PC-3 (cell line): Measurements from ENCODE around the gene FAM53B. TPM values are rescaled to one million over a fixed set of nuclear protein-coding genes. Genes with fewer than 3 reads are reported as not detected.

Experiments used
- ATAC-seq: fragments of 200-7000 bp; cut with Tn5 transposase; 2 replicates; pipeline ENCODE4 v1.9.1; 2020; ENCODE audit warnings: mild to moderate bottlenecking, moderate library complexity
- BruUV-seq: library from RNA; stranded (reverse); fragments of 400-500 nt; replicated peaks from 2 replicates; lab custom pipeline; 2021; lab: Mats Ljungman, UMichigan
- CTCF ChIA-PET: fragments of 300-600 bp; sonication (Branson Sonifier 250); formaldehyde crosslinking; loops from one replicate; lab custom pipeline; 2022; ENCODE audit warnings: antibody characterized with exemption; lab: Charles Lee
- POLR2A ChIA-PET: fragments of 300-600 bp; sonication (Branson Sonifier 250); formaldehyde crosslinking; loops from one replicate; lab custom pipeline; 2022; ENCODE audit warnings: antibody characterized with exemption; ENCODE audit not compliant: unreplicated experiment; lab: Charles Lee
- DNase-seq: peaks from one replicate; pipeline ENCODE4 v3.0.0-alpha.2; 2015
- H2AFZ ChIP-seq: fragments of 300-600 bp; sonication (generic); 2 replicates; pipeline ENCODE4 v1.6.0; 2016; ENCODE audit warnings: antibody characterized with exemption, low read length
- H3F3A ChIP-seq: fragments of 300-600 bp; sonication (generic); one replicate; pipeline ENCODE4 v1.6.0; 2017; ENCODE audit warnings: antibody characterized with exemption, low read length, control low read depth, mild to moderate bottlenecking; ENCODE audit not compliant: unreplicated experiment
- H3K27ac ChIP-seq: fragments of 300-600 bp; sonication (generic); 2 replicates; pipeline ENCODE4 v1.5.1; 2016; ENCODE audit warnings: mild to moderate bottlenecking, low read length
- H3K27me3 ChIP-seq: fragments of 300-600 bp; sonication (generic); 2 replicates; pipeline ENCODE4 v1.6.1; 2016; ENCODE audit warnings: low read length, mixed read lengths
- H3K36me3 ChIP-seq: fragments of 300-600 bp; sonication (generic); 2 replicates; pipeline ENCODE4 v1.6.1; 2016; ENCODE audit warnings: low read depth, mixed run types, low read length, mixed read lengths
- H3K4me1 ChIP-seq: fragments of 300-600 bp; sonication (generic); 2 replicates; pipeline ENCODE4 v1.5.1; 2016; ENCODE audit warnings: low read length; ENCODE audit not compliant: insufficient read depth
- H3K4me2 ChIP-seq: fragments of 300-600 bp; sonication (generic); 2 replicates; pipeline ENCODE4 v1.6.0; 2016; ENCODE audit warnings: low read length
- H3K4me3 ChIP-seq: fragments of 300-600 bp; sonication (generic); 2 replicates; pipeline ENCODE4 v1.5.1; 2016; ENCODE audit warnings: mild to moderate bottlenecking, low read length, mixed read lengths
- H3K79me2 ChIP-seq: fragments of 300-600 bp; sonication (generic); 2 replicates; pipeline ENCODE4 v1.6.1; 2017; ENCODE audit warnings: low read length, mixed read lengths
- H3K9ac ChIP-seq: fragments of 300-600 bp; sonication (generic); 2 replicates; pipeline ENCODE4 v1.6.0; 2016; ENCODE audit warnings: mild to moderate bottlenecking, low read length
- H3K9me2 ChIP-seq: fragments of 300-600 bp; sonication (generic); replicated peaks from 2 replicates; pipeline ENCODE4 v1.6.1; 2016; ENCODE audit warnings: mixed run types, low read length, mixed read lengths
- H3K9me3 ChIP-seq: fragments of 300-600 bp; sonication (generic); 2 replicates; pipeline ENCODE4 v1.6.1; 2016; ENCODE audit warnings: low read length, mixed read lengths
- H4K20me1 ChIP-seq: fragments of 300-600 bp; sonication (generic); 2 replicates; pipeline ENCODE4 v1.6.1; 2016; ENCODE audit warnings: low read length, mixed read lengths
- EZH2 ChIP-seq: fragments of 300-600 bp; sonication (generic); IDR thresholded peaks from one replicate; pipeline ENCODE4 v1.6.1; 2017; ENCODE audit warnings: antibody characterized with exemption, mild to moderate bottlenecking, low read length; ENCODE audit not compliant: unreplicated experiment
- EZH2phosphoT487 ChIP-seq: fragments of 300-600 bp; sonication (generic); IDR thresholded peaks from 2 replicates; pipeline ENCODE4 v1.6.1; 2018; ENCODE audit warnings: mild to moderate bottlenecking, antibody characterized with exemption, low read length, borderline replicate concordance
- intact Hi-C: fragments of 100-400 bp; cut with micrococcal nuclease; formaldehyde crosslinking; loops from 2 replicates; pipeline ENCODE4 v1.9.0; 2023
- total RNA-seq: library from RNA; depleted of rRNA; stranded (reverse); fragments of >200 nt; gene quantifications from 2 replicates; pipeline ENCODE4 v1.2.3, GENCODE V29; 2014; rRNA removed
- TF ChIP-seq, protein P1 (sequence below): fragments of 300-600 bp; sonication (generic); conservative IDR thresholded peaks from 2 replicates; pipeline ENCODE4 v1.5.1; 2017; ENCODE audit warnings: antibody characterized with exemption, low read depth, mild to moderate bottlenecking, low read length

FAM53B gene
- total RNA-seq, 1 experiment from 2014 or later: 19.4 TPM

DNA sequence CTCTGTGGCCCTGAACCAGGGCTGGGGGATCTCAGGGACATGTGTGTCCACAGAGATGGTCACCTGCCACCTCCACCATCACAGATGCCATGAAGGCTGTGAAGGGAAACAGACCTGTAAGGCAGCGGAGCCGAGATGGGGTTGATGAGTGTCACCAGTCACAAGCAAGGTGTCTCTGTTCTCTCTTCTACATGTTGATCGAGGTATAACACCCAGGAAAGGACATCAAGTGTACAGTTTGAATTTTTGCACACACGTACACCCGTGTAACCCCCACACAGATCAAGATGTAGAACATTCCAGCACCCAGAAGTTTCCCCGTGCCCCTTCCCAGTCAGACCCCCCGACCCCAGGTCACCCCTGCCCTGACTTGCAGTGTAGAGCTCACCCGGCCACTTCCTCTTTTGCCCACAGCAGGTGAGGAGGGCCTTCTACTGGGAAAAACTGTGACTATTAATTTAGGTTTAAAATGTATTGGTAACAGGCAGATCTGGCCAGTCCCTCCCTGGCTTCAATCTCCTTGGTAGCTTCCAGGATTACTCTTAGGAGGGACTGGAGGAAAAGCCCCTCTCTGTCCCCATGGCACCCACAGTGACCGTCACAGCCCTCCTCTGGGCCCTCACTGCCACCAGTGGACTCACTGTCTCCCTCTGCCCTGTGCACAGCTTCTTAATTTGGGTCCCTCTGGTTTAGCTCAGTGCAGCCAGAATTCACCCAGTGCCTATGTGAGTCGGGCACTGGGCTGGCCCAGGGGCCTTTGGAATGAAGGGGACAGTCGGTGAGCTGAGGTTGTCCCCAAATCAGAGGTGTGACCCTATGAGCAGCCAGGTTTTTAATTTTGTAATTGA lies 174.3 kb downstream of the FAM53B start:
- ATAC-seq: no peak
- no peak overlapping the region for H3K4me2 ChIP-seq
- no peak overlapping the region for H3K4me3 ChIP-seq
- H3K9ac ChIP-seq: no peak overlapping the region
- TF ChIP-seq EZH2phosphoT487 (no peak), EZH2 (no peak)
- TF ChIP-seq, protein P1, sequence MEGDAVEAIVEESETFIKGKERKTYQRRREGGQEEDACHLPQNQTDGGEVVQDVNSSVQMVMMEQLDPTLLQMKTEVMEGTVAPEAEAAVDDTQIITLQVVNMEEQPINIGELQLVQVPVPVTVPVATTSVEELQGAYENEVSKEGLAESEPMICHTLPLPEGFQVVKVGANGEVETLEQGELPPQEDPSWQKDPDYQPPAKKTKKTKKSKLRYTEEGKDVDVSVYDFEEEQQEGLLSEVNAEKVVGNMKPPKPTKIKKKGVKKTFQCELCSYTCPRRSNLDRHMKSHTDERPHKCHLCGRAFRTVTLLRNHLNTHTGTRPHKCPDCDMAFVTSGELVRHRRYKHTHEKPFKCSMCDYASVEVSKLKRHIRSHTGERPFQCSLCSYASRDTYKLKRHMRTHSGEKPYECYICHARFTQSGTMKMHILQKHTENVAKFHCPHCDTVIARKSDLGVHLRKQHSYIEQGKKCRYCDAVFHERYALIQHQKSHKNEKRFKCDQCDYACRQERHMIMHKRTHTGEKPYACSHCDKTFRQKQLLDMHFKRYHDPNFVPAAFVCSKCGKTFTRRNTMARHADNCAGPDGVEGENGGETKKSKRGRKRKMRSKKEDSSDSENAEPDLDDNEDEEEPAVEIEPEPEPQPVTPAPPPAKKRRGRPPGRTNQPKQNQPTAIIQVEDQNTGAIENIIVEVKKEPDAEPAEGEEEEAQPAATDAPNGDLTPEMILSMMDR: no peak
- H3K79me2 ChIP-seq: no peaks in the 10 kb centered on the region
- no peaks in the 10 kb centered on the region for H3F3A ChIP-seq
- no peaks in the 10 kb centered on the region for H3K36me3 ChIP-seq
- H4K20me1 ChIP-seq: no peaks in the 10 kb centered on the region
- H3K4me1 ChIP-seq: no peaks in the 10 kb centered on the region
- CTCF ChIA-PET: interaction anchor here (0.5 kb wide), 1 partner anchor 20 kb away, joined by 3 read pairs; no protein-coding TSS in a partner anchor
- no TSS peak for BruUV-seq
- DNase-seq: no peak
- no peak overlapping the region for H3K27ac ChIP-seq
- H3K9me3 ChIP-seq: no peaks in the 10 kb centered on the region
- intact Hi-C loops: no loop called here
- POLR2A ChIA-PET: no interaction called here
- no peak overlapping the region for H2AFZ ChIP-seq
- no peaks in the 10 kb centered on the region for H3K9me2 ChIP-seq
- H3K27me3 ChIP-seq: no peaks in the 10 kb centered on the region

Other genes starting within 250 kb of the FAM53B start
- 18.2 and 19.6 TPM in 2 replicates for gene EEF1AKMT2, start 47.5 kb upstream of the FAM53B start, total RNA-seq
- gene ABRAXAS2, start 57.4 kb upstream of the FAM53B start, total RNA-seq: 7.9 and 10.6 TPM in 2 replicates
- 12.8 and 13.1 TPM in 2 replicates for gene ZRANB1, start 197.7 kb upstream of the FAM53B start, total RNA-seq